Common myeloid progenitor, CD34-positive (primary cell): ENCODE data around the gene JPH3.
"Not testable (repeated sequence)": the region's sequence is repeated elsewhere in the genome, so short reads cannot be mapped to it uniquely, and the experiment has no call there.

Source experiments
- CTCF ChIA-PET: fragments of 350-600 bp; sonication (Branson Sonifier 250); formaldehyde crosslinking; loops from one replicate; lab custom pipeline; 2021; ENCODE audit warnings: antibody characterized with exemption; lab: Charles Lee
- POLR2A ChIA-PET: fragments of 350-600 bp; sonication (Branson Sonifier 250); formaldehyde crosslinking; loops from one replicate; lab custom pipeline; 2021; ENCODE audit warnings: antibody characterized with exemption; lab: Charles Lee
- DNase-seq, 3 donors: peaks; one replicate each; pipeline versions ENCODE4 v3.0.0 to v3.0.0-alpha.2; 2013
- H3K27ac ChIP-seq, 2 experiments: 1 replicate in 1 of 2; 2 replicates in 1 of 2; pipeline ENCODE4 v1.7.0; 2013; ENCODE audit warnings: inconsistent platforms in 2 of 2, low read length in 2 of 2, mild to moderate bottlenecking in 2 of 2, low read depth in 1 of 2, moderate library complexity in 1 of 2; ENCODE audit not compliant: severe bottlenecking in 2 of 2, insufficient read depth in 1 of 2, poor library complexity in 1 of 2
- H3K27me3 ChIP-seq, 5 experiments: replicated peaks in 2 of 5; 1 replicate in 3 of 5; 2 replicates in 2 of 5; pipeline versions ENCODE4 v1.6.1 to v1.7.0; 2013; ENCODE audit warnings: low read length in 4 of 5, mild to moderate bottlenecking in 2 of 5, moderate library complexity in 2 of 5, inconsistent platforms in 1 of 5; ENCODE audit not compliant: insufficient read depth in 5 of 5, control insufficient read depth in 4 of 5
- H3K36me3 ChIP-seq, 4 experiments: 1 replicate in 2 of 4; 2 replicates in 2 of 4; pipeline versions ENCODE4 v1.6.1 to v1.7.0; 2013; ENCODE audit warnings: low read length in 3 of 4, control low read depth in 1 of 4, mild to moderate bottlenecking in 1 of 4; ENCODE audit not compliant: control insufficient read depth in 4 of 4, insufficient read depth in 4 of 4
- H3K4me1 ChIP-seq, 4 experiments: 1 replicate in 3 of 4; 2 replicates in 1 of 4; pipeline versions ENCODE4 v1.6.1 to v1.7.1; 2013; ENCODE audit warnings: low read length in 3 of 4, mild to moderate bottlenecking in 3 of 4, control low read depth in 1 of 4, inconsistent platforms in 1 of 4, moderate library complexity in 1 of 4; ENCODE audit not compliant: control insufficient read depth in 4 of 4, insufficient read depth in 4 of 4; ENCODE audit errors: control extremely low read depth in 1 of 4
- H3K4me3 ChIP-seq, 7 experiments: 1 replicate in 4 of 7; 2 replicates in 3 of 7; pipeline versions ENCODE4 v1.5.1 to v1.7.0; 2013; ENCODE audit warnings: mild to moderate bottlenecking in 7 of 7, low read length in 6 of 7, moderate library complexity in 6 of 7, inconsistent platforms in 2 of 7, low read depth in 2 of 7, control low read depth in 1 of 7; ENCODE audit not compliant: insufficient read depth in 4 of 7, control insufficient read depth in 1 of 7; ENCODE audit errors: extremely low read depth in 1 of 7
- H3K9me3 ChIP-seq, 5 experiments: 1 replicate in 4 of 5; 2 replicates in 1 of 5; pipeline versions ENCODE4 v1.6.1 to v1.7.1; 2013; ENCODE audit warnings: low read length in 4 of 5, mild to moderate bottlenecking in 2 of 5, inconsistent platforms in 1 of 5, low read depth in 1 of 5, moderate library complexity in 1 of 5; ENCODE audit not compliant: control insufficient read depth in 4 of 5, insufficient read depth in 2 of 5; ENCODE audit errors: control extremely low read depth in 1 of 5
- WGBS: methylation state at CpG from one replicate; pipeline ENCODE4 v1.1.5; 2013; ENCODE audit not compliant: insufficient coverage; 5-methylcytosine and 5-hydroxymethylcytosine counted together

JPH3 gene

DNA sequence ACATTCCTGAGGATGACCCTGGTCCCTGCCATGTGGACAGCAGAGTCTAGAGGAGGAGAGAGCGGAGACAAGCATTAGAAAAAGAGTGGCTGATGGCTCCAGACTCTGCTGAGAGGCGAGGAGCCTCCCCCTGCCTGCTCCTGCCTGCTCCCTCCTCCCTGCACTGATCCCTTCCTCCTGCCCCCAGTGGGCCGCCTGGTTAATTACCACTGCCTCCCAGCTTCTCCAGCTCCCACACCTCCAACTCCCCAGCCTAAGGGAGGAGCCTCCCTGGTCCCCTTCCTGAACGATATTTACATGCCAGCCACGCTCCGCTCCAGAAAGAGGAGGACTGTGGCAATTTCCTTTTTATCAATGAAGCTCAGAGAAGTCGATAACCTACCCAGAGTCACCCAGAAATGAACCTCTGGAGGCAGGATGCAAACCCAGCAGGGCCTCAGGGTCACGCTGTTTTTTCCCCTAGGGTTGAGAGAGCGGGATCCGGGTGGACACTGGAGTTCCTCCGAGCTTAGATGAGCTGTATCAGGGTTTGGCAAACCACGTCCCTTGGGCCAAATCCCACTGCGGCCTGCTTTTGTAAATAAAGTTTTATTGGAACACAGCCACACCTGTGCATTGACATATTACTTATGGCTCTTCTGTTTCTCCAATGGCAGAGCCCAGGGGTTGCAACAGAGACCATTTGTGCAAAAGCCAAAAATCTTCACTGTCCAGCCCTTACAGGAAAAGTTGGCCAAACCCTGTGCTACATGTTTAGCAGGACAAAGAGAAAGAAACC lies 27.1 kb upstream of the JPH3 start:
- CTCF ChIA-PET = no interaction called here
- no peak overlapping the region for H3K27ac ChIP-seq
- WGBS = 74% methylated on average over 5 of the region's 13 CpGs

DNA sequence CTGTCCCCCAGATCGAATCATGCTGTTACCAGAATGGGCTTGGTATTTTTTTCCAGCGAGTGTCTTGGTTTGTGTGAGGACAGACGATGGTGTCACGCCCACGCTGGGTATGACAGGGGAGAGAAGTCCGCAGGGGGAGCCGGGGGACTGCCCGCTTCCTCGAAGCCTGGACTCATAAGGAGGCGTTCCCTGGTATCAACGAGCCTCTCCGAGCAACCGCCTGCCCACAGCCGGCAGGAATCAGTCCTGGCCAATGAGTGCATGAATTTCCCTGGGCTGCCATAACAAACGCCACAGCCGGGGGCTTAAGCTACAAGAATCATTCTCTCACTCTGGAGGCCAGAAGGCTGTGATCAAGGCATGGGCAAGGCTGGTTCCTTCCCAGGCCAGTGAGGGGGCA lies 26.1 kb upstream of the JPH3 start:
- Histone ChIP-seq H3K36me3 (no peaks in the 10 kb centered on the region), H3K27me3 (peaks cover 2 to 31% (median 14%) of the 10 kb centered on the region in 5 experiments), H3K9me3 (no peaks in the 10 kb centered on the region), H3K27ac (no peak overlapping the region), H3K4me1 (no peaks in the 10 kb centered on the region), H3K4me3 (no peak overlapping the region)
- ChIA-PET CTCF (interaction anchor here (0.6 kb wide), 1 partner anchor 726 kb away, joined by 5 read pairs; no protein-coding TSS in a partner anchor), POLR2A (no interaction called here)
- no peak for DNase-seq
- WGBS = 47% methylated on average over 15 of the region's 16 CpGs

More for the DNA sequence above, 27.1 kb upstream of the JPH3 start:
- Histone ChIP-seq H3K4me1 (no peaks in the 10 kb centered on the region), H3K9me3 (no peaks in the 10 kb centered on the region), H3K36me3 (no peaks in the 10 kb centered on the region), H3K27me3 (peaks cover 0 to 31% (median 14%) of the 10 kb centered on the region in 5 experiments), H3K4me3 (no peak overlapping the region)
- no peak for DNase-seq
- POLR2A ChIA-PET = no interaction called here

- not testable (repeated sequence) for H3K4me1 ChIP-seq, H3K27ac ChIP-seq, H3K4me3 ChIP-seq, H3K36me3 ChIP-seq, DNase-seq, H3K9me3 ChIP-seq
- peaks cover 2 to 42% (median 17%) of the 10 kb centered on the region in 5 experiments for H3K27me3 ChIP-seq
- CTCF ChIA-PET = interaction anchor here (1.0 to 1.1 kb wide), 2 partner anchors 21 to 57 kb away, joined by 3 read pairs; no protein-coding TSS in a partner anchor
- POLR2A ChIA-PET = interaction anchor here (0.6 kb wide), 1 partner anchor 498 kb away, joined by 4 read pairs; no protein-coding TSS in a partner anchor
- WGBS = 92% methylated on average over 6 of the region's 16 CpGs
Observed at GRCh38 chr16:87578142-87578930, 24.0 kb upstream of the JPH3 start.

DNA sequence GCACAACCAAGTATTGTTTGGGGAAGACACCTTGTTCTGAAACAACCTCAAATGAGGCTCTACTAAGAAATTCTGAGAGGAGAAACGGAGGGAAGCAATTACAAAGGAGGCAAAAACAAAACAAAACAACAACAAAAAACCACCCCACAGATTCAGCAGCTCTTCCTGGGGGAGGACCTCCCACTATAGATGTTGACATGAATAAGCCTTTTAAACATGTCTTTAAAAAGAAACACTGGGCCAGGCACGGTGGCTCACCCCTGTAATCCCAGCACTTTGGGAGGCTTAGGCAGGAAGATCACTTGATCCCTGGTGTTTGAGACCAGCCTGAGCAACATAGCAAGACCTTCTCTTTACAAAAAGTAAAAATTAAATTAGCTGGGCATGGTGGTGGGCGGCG lies 22.6 kb upstream of the JPH3 start:
- no peak for DNase-seq
- no peaks in the 10 kb centered on the region for H3K9me3 ChIP-seq
- H3K4me3 ChIP-seq = no peak overlapping the region
- ChIA-PET POLR2A (no interaction called here), CTCF (no interaction called here)
- peaks cover 3 to 52% (median 17%) of the 10 kb centered on the region in 5 experiments for H3K27me3 ChIP-seq
- H3K36me3 ChIP-seq = no peaks in the 10 kb centered on the region
- H3K27ac ChIP-seq = no peak overlapping the region
- no peaks in the 10 kb centered on the region for H3K4me1 ChIP-seq
- 100% methylated on average over 2 of the region's 4 CpGs for WGBS

DNA sequence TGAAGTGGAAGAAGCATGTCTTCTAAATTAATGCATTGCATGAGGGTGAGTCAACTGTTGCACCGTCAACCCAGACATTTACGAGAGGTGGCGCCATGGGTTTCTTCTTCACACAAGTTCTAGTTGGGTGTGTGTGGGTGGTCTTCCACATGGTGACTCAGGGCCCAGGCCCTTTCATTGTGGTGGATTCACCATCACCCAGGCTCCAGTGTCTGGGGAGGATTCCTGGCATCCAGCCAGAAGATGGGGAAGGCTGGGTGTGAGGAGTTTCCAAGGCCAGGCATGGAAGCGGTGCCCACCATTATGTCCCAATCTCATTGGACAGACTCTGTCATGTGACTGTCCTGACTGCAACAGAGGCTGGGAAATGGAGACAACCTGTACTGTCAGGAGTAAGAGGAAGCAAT lies 21.4 kb upstream of the JPH3 start:
- no peak overlapping the region for H3K27ac ChIP-seq
- no peaks in the 10 kb centered on the region for H3K36me3 ChIP-seq
- no peaks in the 10 kb centered on the region for H3K9me3 ChIP-seq
- 92% methylated on average over 2 of the region's 4 CpGs for WGBS
- peaks cover 3 to 53% (median 17%) of the 10 kb centered on the region in 5 experiments for H3K27me3 ChIP-seq
- ChIA-PET CTCF (no interaction called here), POLR2A (no interaction called here)
- H3K4me3 ChIP-seq = no peak overlapping the region
- peak in 1 of 3 donors; percentile 20 for DNase-seq
- no peaks in the 10 kb centered on the region for H3K4me1 ChIP-seq

GRCh38 chr16:87581857-87582215 lies 20.5 kb upstream of the JPH3 start:
- Histone ChIP-seq H3K4me1 (no peaks in the 10 kb centered on the region), H3K4me3 (no peak overlapping the region), H3K27me3 (peaks cover 3 to 53% (median 11%) of the 10 kb centered on the region in 5 experiments), H3K27ac (no peak overlapping the region), H3K36me3 (no peaks in the 10 kb centered on the region), H3K9me3 (no peaks in the 10 kb centered on the region)
- ChIA-PET POLR2A (interaction anchor here (0.5 kb wide), 1 partner anchor 8 kb away, joined by 4 read pairs; no protein-coding TSS in a partner anchor), CTCF (interaction anchor here (1.3 kb wide), 1 partner anchor 11 kb away, joined by 5 read pairs; no protein-coding TSS in a partner anchor)
- peak in 2 of 3 donors; percentile 24 to 47 for DNase-seq
- 97% methylated on average over 3 of the region's 7 CpGs for WGBS
